Measurements from ENCODE around the gene RPS14.

DNA sequence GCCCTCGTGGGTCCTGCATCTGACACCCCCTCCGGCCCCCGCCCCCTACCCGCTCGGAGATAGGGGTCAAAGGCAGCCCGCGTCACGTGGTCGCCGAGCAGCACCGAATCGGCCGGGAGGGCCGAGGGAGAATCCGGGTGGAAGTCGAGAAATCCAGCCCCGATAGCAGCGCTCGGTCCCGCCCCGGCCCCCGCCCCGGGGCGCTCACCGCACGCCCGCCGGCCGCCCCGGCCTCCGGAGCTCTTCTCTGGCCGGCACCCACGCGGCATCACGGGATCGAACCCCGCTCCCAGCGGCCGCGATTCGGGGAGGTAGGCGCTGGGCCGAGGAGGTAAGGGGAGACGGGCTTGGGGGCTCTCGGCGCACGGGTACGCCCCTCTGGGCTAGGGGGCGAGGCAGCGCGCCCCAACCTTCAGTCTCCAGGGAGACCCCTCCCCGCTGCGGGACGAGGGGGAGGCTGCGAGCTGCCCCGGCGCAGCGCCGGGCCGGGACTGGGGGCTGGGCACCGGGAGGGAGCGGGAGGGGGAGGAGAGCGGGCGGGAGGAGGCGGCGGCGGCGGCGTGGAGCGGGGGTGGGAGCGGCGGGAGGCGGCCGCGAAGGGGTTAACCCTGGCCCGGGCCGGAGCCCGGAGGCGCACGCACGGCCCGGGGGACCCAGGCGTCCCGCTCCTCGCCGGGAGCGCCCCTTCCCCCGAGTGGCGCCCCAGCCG is 36.3 kb upstream of the RPS14 start:
- TF ChIP-seq, protein P1, sequence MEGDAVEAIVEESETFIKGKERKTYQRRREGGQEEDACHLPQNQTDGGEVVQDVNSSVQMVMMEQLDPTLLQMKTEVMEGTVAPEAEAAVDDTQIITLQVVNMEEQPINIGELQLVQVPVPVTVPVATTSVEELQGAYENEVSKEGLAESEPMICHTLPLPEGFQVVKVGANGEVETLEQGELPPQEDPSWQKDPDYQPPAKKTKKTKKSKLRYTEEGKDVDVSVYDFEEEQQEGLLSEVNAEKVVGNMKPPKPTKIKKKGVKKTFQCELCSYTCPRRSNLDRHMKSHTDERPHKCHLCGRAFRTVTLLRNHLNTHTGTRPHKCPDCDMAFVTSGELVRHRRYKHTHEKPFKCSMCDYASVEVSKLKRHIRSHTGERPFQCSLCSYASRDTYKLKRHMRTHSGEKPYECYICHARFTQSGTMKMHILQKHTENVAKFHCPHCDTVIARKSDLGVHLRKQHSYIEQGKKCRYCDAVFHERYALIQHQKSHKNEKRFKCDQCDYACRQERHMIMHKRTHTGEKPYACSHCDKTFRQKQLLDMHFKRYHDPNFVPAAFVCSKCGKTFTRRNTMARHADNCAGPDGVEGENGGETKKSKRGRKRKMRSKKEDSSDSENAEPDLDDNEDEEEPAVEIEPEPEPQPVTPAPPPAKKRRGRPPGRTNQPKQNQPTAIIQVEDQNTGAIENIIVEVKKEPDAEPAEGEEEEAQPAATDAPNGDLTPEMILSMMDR (IDR thresholded peaks at IDR 0.05): no peak
- TF ChIP-seq, protein P2, sequence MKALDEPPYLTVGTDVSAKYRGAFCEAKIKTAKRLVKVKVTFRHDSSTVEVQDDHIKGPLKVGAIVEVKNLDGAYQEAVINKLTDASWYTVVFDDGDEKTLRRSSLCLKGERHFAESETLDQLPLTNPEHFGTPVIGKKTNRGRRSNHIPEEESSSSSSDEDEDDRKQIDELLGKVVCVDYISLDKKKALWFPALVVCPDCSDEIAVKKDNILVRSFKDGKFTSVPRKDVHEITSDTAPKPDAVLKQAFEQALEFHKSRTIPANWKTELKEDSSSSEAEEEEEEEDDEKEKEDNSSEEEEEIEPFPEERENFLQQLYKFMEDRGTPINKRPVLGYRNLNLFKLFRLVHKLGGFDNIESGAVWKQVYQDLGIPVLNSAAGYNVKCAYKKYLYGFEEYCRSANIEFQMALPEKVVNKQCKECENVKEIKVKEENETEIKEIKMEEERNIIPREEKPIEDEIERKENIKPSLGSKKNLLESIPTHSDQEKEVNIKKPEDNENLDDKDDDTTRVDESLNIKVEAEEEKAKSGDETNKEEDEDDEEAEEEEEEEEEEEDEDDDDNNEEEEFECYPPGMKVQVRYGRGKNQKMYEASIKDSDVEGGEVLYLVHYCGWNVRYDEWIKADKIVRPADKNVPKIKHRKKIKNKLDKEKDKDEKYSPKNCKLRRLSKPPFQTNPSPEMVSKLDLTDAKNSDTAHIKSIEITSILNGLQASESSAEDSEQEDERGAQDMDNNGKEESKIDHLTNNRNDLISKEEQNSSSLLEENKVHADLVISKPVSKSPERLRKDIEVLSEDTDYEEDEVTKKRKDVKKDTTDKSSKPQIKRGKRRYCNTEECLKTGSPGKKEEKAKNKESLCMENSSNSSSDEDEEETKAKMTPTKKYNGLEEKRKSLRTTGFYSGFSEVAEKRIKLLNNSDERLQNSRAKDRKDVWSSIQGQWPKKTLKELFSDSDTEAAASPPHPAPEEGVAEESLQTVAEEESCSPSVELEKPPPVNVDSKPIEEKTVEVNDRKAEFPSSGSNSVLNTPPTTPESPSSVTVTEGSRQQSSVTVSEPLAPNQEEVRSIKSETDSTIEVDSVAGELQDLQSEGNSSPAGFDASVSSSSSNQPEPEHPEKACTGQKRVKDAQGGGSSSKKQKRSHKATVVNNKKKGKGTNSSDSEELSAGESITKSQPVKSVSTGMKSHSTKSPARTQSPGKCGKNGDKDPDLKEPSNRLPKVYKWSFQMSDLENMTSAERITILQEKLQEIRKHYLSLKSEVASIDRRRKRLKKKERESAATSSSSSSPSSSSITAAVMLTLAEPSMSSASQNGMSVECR (CRISPR knock-in tag; IDR thresholded peaks at IDR 0.05; ENCODE audit: borderline replicate concordance): 0 out of 2 replicates have a peak, but pooled peaks have one; percentile 5
- TF ChIP-seq, protein P3, sequence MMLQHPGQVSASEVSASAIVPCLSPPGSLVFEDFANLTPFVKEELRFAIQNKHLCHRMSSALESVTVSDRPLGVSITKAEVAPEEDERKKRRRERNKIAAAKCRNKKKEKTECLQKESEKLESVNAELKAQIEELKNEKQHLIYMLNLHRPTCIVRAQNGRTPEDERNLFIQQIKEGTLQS (CRISPR knock-in tag; conservative IDR thresholded peaks at IDR 0.05): no peak
- TF ChIP-seq, protein P4, sequence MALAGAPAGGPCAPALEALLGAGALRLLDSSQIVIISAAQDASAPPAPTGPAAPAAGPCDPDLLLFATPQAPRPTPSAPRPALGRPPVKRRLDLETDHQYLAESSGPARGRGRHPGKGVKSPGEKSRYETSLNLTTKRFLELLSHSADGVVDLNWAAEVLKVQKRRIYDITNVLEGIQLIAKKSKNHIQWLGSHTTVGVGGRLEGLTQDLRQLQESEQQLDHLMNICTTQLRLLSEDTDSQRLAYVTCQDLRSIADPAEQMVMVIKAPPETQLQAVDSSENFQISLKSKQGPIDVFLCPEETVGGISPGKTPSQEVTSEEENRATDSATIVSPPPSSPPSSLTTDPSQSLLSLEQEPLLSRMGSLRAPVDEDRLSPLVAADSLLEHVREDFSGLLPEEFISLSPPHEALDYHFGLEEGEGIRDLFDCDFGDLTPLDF (CRISPR knock-in tag; IDR thresholded peaks at IDR 0.05): 0 out of 2 replicates have a peak, but pooled peaks have one; percentile 54
- TF ChIP-seq ZNF121 (CRISPR knock-in tag; IDR thresholded peaks at IDR 0.05) (no peak), ZNF317 (CRISPR knock-in tag; IDR thresholded peaks at IDR 0.05; ENCODE audit: borderline replicate concordance, low read depth) (no peak)
- TF ChIP-seq, protein P5, sequence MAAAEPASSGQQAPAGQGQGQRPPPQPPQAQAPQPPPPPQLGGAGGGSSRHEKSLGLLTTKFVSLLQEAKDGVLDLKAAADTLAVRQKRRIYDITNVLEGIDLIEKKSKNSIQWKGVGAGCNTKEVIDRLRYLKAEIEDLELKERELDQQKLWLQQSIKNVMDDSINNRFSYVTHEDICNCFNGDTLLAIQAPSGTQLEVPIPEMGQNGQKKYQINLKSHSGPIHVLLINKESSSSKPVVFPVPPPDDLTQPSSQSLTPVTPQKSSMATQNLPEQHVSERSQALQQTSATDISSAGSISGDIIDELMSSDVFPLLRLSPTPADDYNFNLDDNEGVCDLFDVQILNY (CRISPR knock-in tag; IDR thresholded peaks at IDR 0.05): no peak
